Panc1 (cell line): ENCODE measurements around the gene RNF144B. TPM values are rescaled to one million over a fixed set of nuclear protein-coding genes. Genes with fewer than 3 reads are reported as not detected.

Experiments
- ATAC-seq: fragments of 200-7000 bp; cut with Tn5 transposase; 2 replicates; pipeline ENCODE4 v1.9.1; 2020; ENCODE audit warnings: mild to moderate bottlenecking, moderate library complexity
- Bru-seq: library from RNA; stranded (reverse); fragments of 400-500 nt; gene quantifications from one replicate; lab custom pipeline; 2021; lab: Mats Ljungman, UMichigan
- BruChase-seq, 2 experiments: library from RNA; stranded (reverse); fragments of 400-500 nt; gene quantifications; one replicate each; lab custom pipeline; 2021; lab: Mats Ljungman, UMichigan
- BruUV-seq: library from RNA; stranded (reverse); fragments of 400-500 nt; replicated peaks from 2 replicates; lab custom pipeline; 2021; lab: Mats Ljungman, UMichigan
- CTCF ChIA-PET: fragments of 300-600 bp; sonication (Branson Sonifier 250); formaldehyde crosslinking; loops from one replicate; lab custom pipeline; 2022; ENCODE audit warnings: antibody characterized with exemption; lab: Charles Lee
- POLR2A ChIA-PET: fragments of 300-600 bp; sonication (Branson Sonifier 250); formaldehyde crosslinking; loops from one replicate; lab custom pipeline; 2022; ENCODE audit warnings: antibody characterized with exemption; lab: Charles Lee
- DNase-seq: peaks from one replicate; pipeline ENCODE4 v3.0.0-alpha.2; 2010; ENCODE audit warnings: low read depth, low spot score
- H3K27ac ChIP-seq: 2 replicates; pipeline ENCODE4 v1.5.1; 2011; ENCODE audit warnings: mild to moderate bottlenecking, low read length, inconsistent platforms
- H3K27me3 ChIP-seq: fragments of 200-500 bp; sonication (Bioruptor generic); 2 replicates; pipeline ENCODE4 v1.6.0; 2014; ENCODE audit warnings: low read length, inconsistent platforms; ENCODE audit not compliant: control insufficient read depth, insufficient read depth
- H3K36me3 ChIP-seq: fragments of 200-500 bp; sonication (Bioruptor generic); 2 replicates; pipeline ENCODE4 v1.5.1; 2014; ENCODE audit warnings: inconsistent platforms, mild to moderate bottlenecking, low read length, moderate library complexity; ENCODE audit not compliant: control insufficient read depth, insufficient read depth
- H3K4me1 ChIP-seq: 2 replicates; pipeline ENCODE4 v1.5.1; 2011; ENCODE audit warnings: inconsistent platforms, mild to moderate bottlenecking, low read length, moderate library complexity; ENCODE audit not compliant: control insufficient read depth, insufficient read depth
- H3K4me3 ChIP-seq, 2 experiments: 2 replicates each; pipeline ENCODE4 v1.5.1; 2011 to 2012; ENCODE audit warnings: low read depth in 2 of 2, low read length in 2 of 2, mild to moderate bottlenecking in 2 of 2, inconsistent platforms in 1 of 2, moderate library complexity in 1 of 2
- H3K9me3 ChIP-seq: fragments of 200-500 bp; sonication (Bioruptor generic); 2 replicates; pipeline ENCODE4 v1.5.1; 2014; ENCODE audit warnings: low read depth, mild to moderate bottlenecking, inconsistent platforms, low read length, moderate library complexity; ENCODE audit not compliant: control insufficient read depth, insufficient read depth
- POLR2AphosphoS5 ChIP-seq: IDR thresholded peaks from 2 replicates; pipeline ENCODE4 v1.6.1; 2012; ENCODE audit warnings: mild to moderate bottlenecking, low read depth, low read length, moderate library complexity
- SIN3A ChIP-seq: IDR thresholded peaks from 2 replicates; pipeline ENCODE4 v1.6.1; 2012; ENCODE audit warnings: low read depth, mild to moderate bottlenecking, low read length, moderate library complexity, borderline replicate concordance; ENCODE audit not compliant: insufficient read depth
- TCF7L2 ChIP-seq: IDR thresholded peaks from 2 replicates; pipeline ENCODE4 v1.6.1; 2011; ENCODE audit warnings: mild to moderate bottlenecking, low read depth, low read length, inconsistent platforms
- in situ Hi-C: cut with HindIII; loops from 2 replicates; pipeline ENCODE4 v1.10.0; 2016; ENCODE audit warnings: low sequenced_read_pairs, low pct_unique_long_range_greater_than_20kb
- intact Hi-C: fragments of 100-400 bp; cut with micrococcal nuclease; formaldehyde crosslinking; loops from one replicate; pipeline ENCODE4 v1.10.0; 2022; ENCODE audit not compliant: unreplicated experiment
- long read RNA-seq: library from polyadenylated mRNA; unstranded; transcript quantifications from one replicate; pipeline ENCODE4 v2.0.0, GENCODE V29; 2021; ENCODE audit not compliant: unreplicated experiment
- polyA plus RNA-seq: library from polyadenylated mRNA; unstranded; fragments of >200 nt; gene quantifications from one replicate; pipeline ENCODE4 v1.2.1, GENCODE V29; 2012; ENCODE audit warnings: missing spikeins; ENCODE audit not compliant: insufficient read length
- total RNA-seq: library from RNA; stranded (reverse); gene quantifications from one replicate; pipeline ENCODE4 v1.2.1, GENCODE V29; 2021; ENCODE audit not compliant: unreplicated experiment
- TF ChIP-seq, protein P1 (sequence below), 2 experiments: IDR thresholded peaks; 2 replicates each; pipeline ENCODE4 v1.6.1; 2011 to 2012; ENCODE audit warnings: low read depth in 2 of 2, control low read depth in 1 of 2, low read length in 1 of 2, mild to moderate bottlenecking in 1 of 2, moderate library complexity in 1 of 2; ENCODE audit not compliant: insufficient read depth in 1 of 2
- TF ChIP-seq, protein P2 (sequence below): fragments of 450-650 bp; IDR thresholded peaks from 2 replicates; pipeline ENCODE4 v1.5.1; 2017; ENCODE audit warnings: mild to moderate bottlenecking

The RNF144B gene
- total RNA-seq (5.6 TPM), Bru-seq, nascent RNA (percentile 51 among the genes with signal in this experiment), BruChase-seq, experiment 1, labeled RNA remaining after a 2-hour chase (percentile 47 among the genes with signal in this experiment), BruChase-seq, experiment 2, labeled RNA remaining after a 6-hour chase (percentile 42 among the genes with signal in this experiment)
- polyA plus RNA-seq, result 3.8 TPM
- long read RNA-seq, full-length matches to known transcripts, result 5 of 7 reads
- long read RNA-seq, partial matches to known transcripts, result 1 of 7 reads
- long read RNA-seq, other reads (novel, unspliced or antisense), result 1 of 7 reads

DNA sequence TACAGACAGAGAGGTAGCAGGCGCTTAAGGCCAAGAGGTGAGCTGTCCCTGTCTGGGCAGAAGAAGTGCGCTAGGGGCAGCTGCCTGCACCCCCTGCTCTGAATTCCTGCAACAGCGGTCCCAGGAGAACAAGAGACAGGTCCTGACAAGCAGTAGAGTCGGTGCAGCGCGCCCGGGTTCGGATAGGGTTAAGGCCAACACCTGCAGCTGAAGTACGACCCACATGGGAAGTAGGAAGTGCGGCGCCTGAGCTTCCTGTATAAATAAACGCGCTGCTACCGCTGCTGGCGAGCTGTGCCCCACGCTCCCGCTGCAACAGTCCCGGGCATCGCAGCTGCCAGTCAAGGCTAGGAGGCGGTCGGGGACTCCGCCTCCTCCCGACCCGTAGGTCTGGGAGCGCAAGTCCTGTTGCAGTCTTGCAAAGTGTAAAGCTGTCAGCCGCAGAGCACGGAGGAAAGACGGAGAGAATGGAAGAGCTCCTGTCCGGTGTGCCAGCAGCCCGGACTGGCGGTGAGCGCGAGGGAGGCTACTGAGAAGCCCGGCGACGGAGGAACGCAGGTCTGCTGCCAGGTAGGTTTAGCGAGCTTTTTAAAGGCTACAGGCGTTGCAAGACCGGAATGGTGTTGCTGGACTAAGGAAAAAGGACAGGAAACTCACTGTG, at the start of gene RNF144B:
Gene RNF144B, plus strand, starts transcription at position 290 of the 661 bp plus-strand sequence. CDS start 12,185 bp downstream, outside the sequence.
- TF ChIP-seq, protein P1, sequence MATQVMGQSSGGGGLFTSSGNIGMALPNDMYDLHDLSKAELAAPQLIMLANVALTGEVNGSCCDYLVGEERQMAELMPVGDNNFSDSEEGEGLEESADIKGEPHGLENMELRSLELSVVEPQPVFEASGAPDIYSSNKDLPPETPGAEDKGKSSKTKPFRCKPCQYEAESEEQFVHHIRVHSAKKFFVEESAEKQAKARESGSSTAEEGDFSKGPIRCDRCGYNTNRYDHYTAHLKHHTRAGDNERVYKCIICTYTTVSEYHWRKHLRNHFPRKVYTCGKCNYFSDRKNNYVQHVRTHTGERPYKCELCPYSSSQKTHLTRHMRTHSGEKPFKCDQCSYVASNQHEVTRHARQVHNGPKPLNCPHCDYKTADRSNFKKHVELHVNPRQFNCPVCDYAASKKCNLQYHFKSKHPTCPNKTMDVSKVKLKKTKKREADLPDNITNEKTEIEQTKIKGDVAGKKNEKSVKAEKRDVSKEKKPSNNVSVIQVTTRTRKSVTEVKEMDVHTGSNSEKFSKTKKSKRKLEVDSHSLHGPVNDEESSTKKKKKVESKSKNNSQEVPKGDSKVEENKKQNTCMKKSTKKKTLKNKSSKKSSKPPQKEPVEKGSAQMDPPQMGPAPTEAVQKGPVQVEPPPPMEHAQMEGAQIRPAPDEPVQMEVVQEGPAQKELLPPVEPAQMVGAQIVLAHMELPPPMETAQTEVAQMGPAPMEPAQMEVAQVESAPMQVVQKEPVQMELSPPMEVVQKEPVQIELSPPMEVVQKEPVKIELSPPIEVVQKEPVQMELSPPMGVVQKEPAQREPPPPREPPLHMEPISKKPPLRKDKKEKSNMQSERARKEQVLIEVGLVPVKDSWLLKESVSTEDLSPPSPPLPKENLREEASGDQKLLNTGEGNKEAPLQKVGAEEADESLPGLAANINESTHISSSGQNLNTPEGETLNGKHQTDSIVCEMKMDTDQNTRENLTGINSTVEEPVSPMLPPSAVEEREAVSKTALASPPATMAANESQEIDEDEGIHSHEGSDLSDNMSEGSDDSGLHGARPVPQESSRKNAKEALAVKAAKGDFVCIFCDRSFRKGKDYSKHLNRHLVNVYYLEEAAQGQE (IDR thresholded peaks at IDR 0.05; ENCODE audit: insufficient read depth in 1 of 2, low read depth in 2 of 2, low read length in 1 of 2), result no peak
- TF ChIP-seq, protein P2, sequence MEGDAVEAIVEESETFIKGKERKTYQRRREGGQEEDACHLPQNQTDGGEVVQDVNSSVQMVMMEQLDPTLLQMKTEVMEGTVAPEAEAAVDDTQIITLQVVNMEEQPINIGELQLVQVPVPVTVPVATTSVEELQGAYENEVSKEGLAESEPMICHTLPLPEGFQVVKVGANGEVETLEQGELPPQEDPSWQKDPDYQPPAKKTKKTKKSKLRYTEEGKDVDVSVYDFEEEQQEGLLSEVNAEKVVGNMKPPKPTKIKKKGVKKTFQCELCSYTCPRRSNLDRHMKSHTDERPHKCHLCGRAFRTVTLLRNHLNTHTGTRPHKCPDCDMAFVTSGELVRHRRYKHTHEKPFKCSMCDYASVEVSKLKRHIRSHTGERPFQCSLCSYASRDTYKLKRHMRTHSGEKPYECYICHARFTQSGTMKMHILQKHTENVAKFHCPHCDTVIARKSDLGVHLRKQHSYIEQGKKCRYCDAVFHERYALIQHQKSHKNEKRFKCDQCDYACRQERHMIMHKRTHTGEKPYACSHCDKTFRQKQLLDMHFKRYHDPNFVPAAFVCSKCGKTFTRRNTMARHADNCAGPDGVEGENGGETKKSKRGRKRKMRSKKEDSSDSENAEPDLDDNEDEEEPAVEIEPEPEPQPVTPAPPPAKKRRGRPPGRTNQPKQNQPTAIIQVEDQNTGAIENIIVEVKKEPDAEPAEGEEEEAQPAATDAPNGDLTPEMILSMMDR, result no peak
- TF ChIP-seq SIN3A, result no peak
- no peak for TF ChIP-seq TCF7L2
- no peak for TF ChIP-seq POLR2AphosphoS5
- ATAC-seq (peak; percentile 98), DNase-seq (peak; percentile 71)
- Histone ChIP-seq H3K27me3 (peaks cover 8% of the 10 kb centered on the region), H3K4me1 (peaks cover 5% of the 10 kb centered on the region), H3K36me3 (no peaks in the 10 kb centered on the region), H3K9me3 (no peaks in the 10 kb centered on the region), H3K27ac (peak within 1 kb of the TSS; percentile 23; the same call in 1 of the 2 replicates), H3K4me3 (peak within 1 kb of the TSS; percentile 58 to 73)
- intact Hi-C loops, result no loop called here
- ChIA-PET CTCF (no interaction called here), POLR2A (no interaction called here)
- no TSS peak for BruUV-seq
- in situ Hi-C loops, result no loop called here

- in situ Hi-C loops, result no loop called here
- H3K4me1 ChIP-seq, result no peaks in the 10 kb centered on the region
- no TSS peak for BruUV-seq
- ChIA-PET CTCF (no interaction called here), POLR2A (no interaction called here)
- no peak for ATAC-seq
- intact Hi-C loops, result no loop called here
- H3K27ac ChIP-seq, result no peak overlapping the region
- no peaks in the 10 kb centered on the region for H3K27me3 ChIP-seq
- H3K4me3 ChIP-seq, result no peak overlapping the region
- H3K36me3 ChIP-seq, result no peaks in the 10 kb centered on the region
- DNase-seq, result no peak
- no peaks in the 10 kb centered on the region for H3K9me3 ChIP-seq
- TF ChIP-seq, protein P1 (IDR thresholded peaks at IDR 0.05; ENCODE audit: insufficient read depth in 1 of 2, low read depth in 2 of 2, low read length in 1 of 2), result no peak
- TF ChIP-seq TCF7L2 (no peak), POLR2AphosphoS5 (no peak), SIN3A (no peak)
- TF ChIP-seq, protein P2, result no peak
Measured at GRCh38 chr6:18339599-18339998, 47.6 kb upstream of the RNF144B start.
